Measurements from ENCODE around the gene EPB41L5.

The EPB41L5 gene

GRCh38 chr2:120140866-120141265 lies 128.0 kb downstream of the EPB41L5 start:
- no peak overlapping the region for H3K4me3 ChIP-seq (ENCODE audit: low read depth, low read length)
- no peak for TF ChIP-seq CTCF (IDR thresholded peaks at IDR 0.05; ENCODE audit: low read depth, low read length, missing control alignments)
- DNase-seq (ENCODE audit: low read depth): no peak

GRCh38 chr2:120141300-120142069 lies 128.6 kb downstream of the EPB41L5 start:
- no peak for TF ChIP-seq CTCF (IDR thresholded peaks at IDR 0.05; ENCODE audit: low read depth, low read length, missing control alignments)
- no peak overlapping the region for H3K4me3 ChIP-seq (ENCODE audit: low read depth, low read length)
- no peak for DNase-seq (ENCODE audit: low read depth)

DNA sequence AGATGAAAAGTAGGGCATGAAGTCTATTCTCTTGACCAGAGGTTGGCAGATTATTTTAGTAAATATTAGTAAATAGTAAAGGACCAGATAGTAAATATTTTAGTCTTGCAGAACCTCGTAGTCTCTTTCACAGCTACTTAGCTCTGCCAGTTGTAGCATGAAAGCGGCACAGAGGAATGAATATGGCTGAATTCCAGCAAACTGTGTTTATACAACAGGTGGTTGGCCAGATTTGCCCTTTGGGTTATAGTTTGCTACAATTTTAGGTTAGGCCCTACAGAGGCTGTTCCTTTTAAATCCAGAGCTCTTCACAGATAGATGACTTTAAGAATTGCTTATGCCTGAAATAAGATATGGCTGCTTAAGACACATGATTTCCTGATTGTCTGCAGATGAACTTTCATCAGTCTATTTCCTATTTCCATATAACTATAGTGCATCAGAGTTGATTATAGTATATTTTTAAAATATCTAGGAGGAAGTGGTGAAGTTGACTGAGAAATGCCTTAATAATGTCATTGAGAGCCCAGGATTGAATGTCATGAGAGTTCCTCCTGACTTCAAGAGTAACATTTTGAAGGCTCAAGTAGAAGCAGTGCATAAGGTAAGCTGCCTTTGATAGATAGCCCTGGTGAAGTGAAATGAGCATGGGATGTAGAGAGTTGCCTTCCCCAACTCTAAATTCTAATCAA lies 129.8 kb downstream of the EPB41L5 start:
- TF ChIP-seq CTCF (IDR thresholded peaks at IDR 0.05; ENCODE audit: low read depth, low read length, missing control alignments): no peak
- H3K4me3 ChIP-seq (ENCODE audit: low read depth, low read length): no peak overlapping the region
- no peak for DNase-seq (ENCODE audit: low read depth)

- no peak for DNase-seq (ENCODE audit: low read depth)
- H3K4me3 ChIP-seq (ENCODE audit: low read depth, low read length): no peak overlapping the region
- TF ChIP-seq CTCF (IDR thresholded peaks at IDR 0.05; ENCODE audit: low read depth, low read length, missing control alignments): no peak
These were observed 135.4 kb downstream of the EPB41L5 start for GRCh38 chr2:120148229-120148628.

- no peak overlapping the region for H3K4me3 ChIP-seq (ENCODE audit: low read depth, low read length)
- no peak for TF ChIP-seq CTCF (IDR thresholded peaks at IDR 0.05; ENCODE audit: low read depth, low read length, missing control alignments)
- no peak for DNase-seq (ENCODE audit: low read depth)
These were observed 135.8 kb downstream of the EPB41L5 start for GRCh38 chr2:120148669-120149068.

- TF ChIP-seq CTCF (IDR thresholded peaks at IDR 0.05; ENCODE audit: low read depth, low read length, missing control alignments): no peak
- DNase-seq (ENCODE audit: low read depth): no peak
These were observed 136.5 kb downstream of the EPB41L5 start for GRCh38 chr2:120149406-120149805.

More at GRCh38 chr2:120149406-120149805, 136.5 kb downstream of the EPB41L5 start:
- H3K4me3 ChIP-seq (ENCODE audit: low read depth, low read length): no peak overlapping the region

All from GM12864 (cell line).